NCI-H1105 treated with DMSO at 0.1 percent for 48 hours (cell line): ENCODE measurements around the gene BRAP.
"Not testable (repeated sequence)": the region's sequence is repeated elsewhere in the genome, so short reads cannot be mapped to it uniquely, and the experiment has no call there.

Experiments used
- DNase-seq: peaks from one replicate; lab custom pipeline; 2025; lab: John Stamatoyannopoulos, UW

BRAP gene

DNA sequence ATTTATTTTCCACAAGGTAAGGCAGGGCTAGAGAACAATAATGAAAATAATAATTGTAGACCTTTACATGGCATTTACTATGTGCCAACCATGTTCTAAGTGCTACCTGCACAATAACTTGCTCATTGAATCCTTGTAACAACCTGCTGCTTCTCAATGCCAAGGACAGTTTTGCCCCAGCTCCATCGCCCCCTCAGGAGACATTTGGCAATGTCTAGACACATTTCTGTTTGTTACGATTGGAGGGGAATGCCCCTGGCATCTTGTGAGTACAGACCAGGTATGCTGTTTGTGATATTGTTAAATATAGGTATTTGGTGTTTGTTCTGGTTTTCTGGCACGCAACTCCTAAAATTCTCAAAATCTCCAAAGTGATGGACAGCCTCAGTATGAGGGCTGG lies 78.5 kb downstream of the BRAP start:
- DNase-seq, result no peak

GRCh38 chr12:111606767-111607230 lies 79.0 kb downstream of the BRAP start:
- no peak for DNase-seq

GRCh38 chr12:111605911-111606766 lies 79.6 kb downstream of the BRAP start:
- DNase-seq, result no peak

- DNase-seq, result not testable (repeated sequence)
These were observed 82.9 kb downstream of the BRAP start for GRCh38 chr12:111602857-111603256.

DNA sequence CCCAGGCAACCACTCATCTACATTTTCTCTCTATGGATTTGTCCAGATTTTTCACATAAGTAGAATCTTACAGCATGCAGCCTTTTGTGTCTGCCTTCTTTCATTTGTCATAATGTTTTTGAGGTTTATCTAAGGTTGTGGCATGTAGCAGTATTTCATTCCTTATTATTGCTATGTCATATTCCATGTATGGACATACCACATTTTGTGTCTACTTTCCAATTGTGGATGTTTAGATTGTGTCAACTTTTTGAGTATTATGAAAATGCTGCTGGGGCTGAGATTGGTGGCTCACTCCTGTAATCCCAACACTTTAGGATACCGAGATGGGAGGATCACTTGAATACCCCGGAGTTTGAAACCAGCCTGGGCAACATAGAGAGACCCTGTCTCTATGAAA lies 83.4 kb downstream of the BRAP start:
- no peak for DNase-seq

- not testable (repeated sequence) for DNase-seq
These were observed 84.8 kb downstream of the BRAP start for GRCh38 chr12:111600986-111601385.

- DNase-seq, result no peak
These were observed 85.5 kb downstream of the BRAP start for GRCh38 chr12:111600205-111600642.

DNA sequence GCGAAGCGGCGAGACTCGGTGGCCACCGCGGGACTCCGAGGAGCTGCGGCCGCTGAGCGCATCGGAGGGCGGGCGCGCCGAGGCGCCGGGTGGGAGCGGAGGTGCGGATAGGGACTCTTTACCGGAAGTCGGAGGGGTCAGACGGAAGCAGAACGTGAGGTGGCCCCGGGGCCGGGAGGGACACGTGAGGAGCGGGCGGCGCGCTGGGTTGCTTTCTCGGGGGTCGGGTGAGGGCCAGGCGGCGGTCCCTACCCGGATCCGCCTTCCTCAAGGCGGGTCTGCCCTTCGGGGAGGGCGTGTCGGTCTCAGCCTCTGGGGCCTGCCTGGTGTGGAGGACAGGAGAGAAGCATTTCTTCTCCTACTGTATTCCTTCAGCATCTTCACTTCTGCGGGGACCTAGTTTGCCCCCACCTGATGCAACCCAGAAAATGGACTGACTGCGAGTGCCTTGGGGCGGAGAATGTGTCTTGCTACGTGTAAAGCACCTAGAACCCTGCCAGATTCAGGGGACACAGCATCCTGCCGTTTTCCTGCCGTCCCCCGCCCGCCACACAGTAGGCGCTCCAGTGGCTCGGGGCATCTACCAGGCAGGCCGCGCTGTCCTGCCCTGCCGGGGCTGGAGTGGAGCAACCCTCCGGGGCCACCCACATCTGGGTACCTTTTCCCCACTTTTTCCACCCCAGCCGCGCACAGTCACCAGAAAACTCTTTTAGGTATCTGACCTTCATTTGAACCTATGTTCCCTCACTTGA lies 86.1 kb downstream of the BRAP start:
- DNase-seq, result peak; percentile 89

- peak; percentile 74 for DNase-seq
These were observed 86.9 kb downstream of the BRAP start, which contains the start of gene ATXN2 for GRCh38 chr12:111598637-111599452. Gene ATXN2 (minus strand): TSS chr12:111599315. CDS start chr12:111599034, 281 bp downstream.

GRCh38 chr12:111597831-111598636 lies 87.7 kb downstream of the BRAP start:
- no peak for DNase-seq

GRCh38 chr12:111596985-111597830 lies 88.5 kb downstream of the BRAP start:
- DNase-seq, result peak; percentile 52

- DNase-seq, result not testable (repeated sequence)
These were observed 90.4 kb downstream of the BRAP start for GRCh38 chr12:111595341-111595835.
